ENCODE data around the gene GIPC3.
"Not testable (repeated sequence)": the region's sequence is repeated elsewhere in the genome, so short reads cannot be mapped to it uniquely, and the experiment has no call there.

GIPC3 gene

GRCh38 chr19:3576696-3577443 lies 8.4 kb upstream of the GIPC3 start:
- DNase-seq, result no peak

- DNase-seq, result no peak
Observed at GRCh38 chr19:3577723-3578344, 7.4 kb upstream of the GIPC3 start.

GRCh38 chr19:3578390-3578789 lies 6.9 kb upstream of the GIPC3 start:
- DNase-seq, result no peak

- DNase-seq, result no peak
Observed at GRCh38 chr19:3580156-3580934, 4.9 kb upstream of the GIPC3 start.

- DNase-seq, result not testable (repeated sequence)
Observed at GRCh38 chr19:3581792-3582191, 3.5 kb upstream of the GIPC3 start.

GRCh38 chr19:3584036-3584802 lies 1.1 kb upstream of the GIPC3 start:
- not testable (repeated sequence) for DNase-seq

GRCh38 chr19:3586127-3586626 lies 899 bp downstream of the GIPC3 start:
- no peak for DNase-seq

GRCh38 chr19:3586707-3587346 lies 1.5 kb downstream of the GIPC3 start:
- DNase-seq, result no peak

GRCh38 chr19:3589439-3589838 lies 4.2 kb downstream of the GIPC3 start:
- no peak for DNase-seq

- DNase-seq, result no peak
Observed at GRCh38 chr19:3589949-3590348, 4.7 kb downstream of the GIPC3 start.

GRCh38 chr19:3590991-3591659 lies 5.8 kb downstream of the GIPC3 start:
- no peak for DNase-seq

- no peak for DNase-seq
Observed at GRCh38 chr19:3591876-3592613, 6.8 kb downstream of the GIPC3 start.

- no peak for DNase-seq
Observed at GRCh38 chr19:3593156-3593555, 7.9 kb downstream of the GIPC3 start.

GRCh38 chr19:3595521-3596061 lies 10.3 kb downstream of the GIPC3 start:
- DNase-seq, result no peak

GRCh38 chr19:3599776-3600187 lies 14.5 kb downstream of the GIPC3 start:
- DNase-seq, result no peak

GRCh38 chr19:3601021-3601420 lies 15.7 kb downstream of the GIPC3 start:
- DNase-seq, result no peak

- no peak for DNase-seq
Observed at GRCh38 chr19:3603121-3603811, 18.0 kb downstream of the GIPC3 start.

- DNase-seq, result no peak
Observed at GRCh38 chr19:3604227-3604986, 19.1 kb downstream of the GIPC3 start.

- DNase-seq, result no peak
Observed at GRCh38 chr19:3604987-3605343, 19.7 kb downstream of the GIPC3 start.

Data from NCI-H1436 treated with DMSO at 0.1 percent for 48 hours (cell line).